ACC112 (cell line): ENCODE data around the gene KLHL14.

ENCODE experiments used
- H2AFZ ChIP-seq: fragments of 200-600 bp; sonication (generic); one replicate; pipeline ENCODE4 v1.6.0; 2017; ENCODE audit warnings: antibody characterized with exemption, low read length; ENCODE audit not compliant: unreplicated experiment
- H3K27ac ChIP-seq: fragments of 200-600 bp; sonication (generic); 2 replicates; pipeline ENCODE4 v1.5.1; 2014; ENCODE audit warnings: low read depth, mild to moderate bottlenecking, antibody characterized with exemption, low read length, moderate library complexity
- H3K27me3 ChIP-seq: fragments of 200-600 bp; sonication (generic); 2 replicates; pipeline ENCODE4 v1.6.1; 2014; ENCODE audit warnings: mild to moderate bottlenecking, antibody characterized with exemption, low read length, moderate library complexity, mixed read lengths; ENCODE audit not compliant: insufficient read depth
- H3K36me3 ChIP-seq: fragments of 200-600 bp; sonication (generic); 2 replicates; pipeline ENCODE4 v1.6.1; 2016; ENCODE audit warnings: mild to moderate bottlenecking, antibody characterized with exemption, low read length, moderate library complexity, mixed read lengths; ENCODE audit not compliant: insufficient read depth
- H3K4me1 ChIP-seq: fragments of 200-600 bp; sonication (generic); one replicate; pipeline ENCODE4 v1.6.1; 2016; ENCODE audit warnings: low read length, mixed read lengths; ENCODE audit not compliant: insufficient read depth, unreplicated experiment, control insufficient read depth
- H3K4me3 ChIP-seq: fragments of 200-600 bp; sonication (generic); 2 replicates; pipeline ENCODE4 v1.5.1; 2014; ENCODE audit warnings: mild to moderate bottlenecking, low read depth, low read length
- H3K79me2 ChIP-seq: fragments of 200-600 bp; sonication (generic); one replicate; pipeline ENCODE4 v1.6.0; 2016; ENCODE audit warnings: low read length; ENCODE audit not compliant: control insufficient read depth, unreplicated experiment, insufficient read depth

KLHL14 gene

GRCh38 chr18:32724071-32724749, 48.6 kb downstream of the KLHL14 start:
- Histone ChIP-seq H2AFZ (no peak overlapping the region), H3K79me2 (no peaks in the 10 kb centered on the region), H3K27ac (no peak overlapping the region), H3K36me3 (no peaks in the 10 kb centered on the region), H3K27me3 (peaks cover 36% of the 10 kb centered on the region), H3K4me1 (no peaks in the 10 kb centered on the region), H3K4me3 (no peak overlapping the region)

- H3K27me3 ChIP-seq: peaks cover 48% of the 10 kb centered on the region
- H3K4me3 ChIP-seq: no peak overlapping the region
- no peaks in the 10 kb centered on the region for H3K4me1 ChIP-seq
- no peak overlapping the region for H3K27ac ChIP-seq
- no peaks in the 10 kb centered on the region for H3K36me3 ChIP-seq
- no peaks in the 10 kb centered on the region for H3K79me2 ChIP-seq
- H2AFZ ChIP-seq: no peak overlapping the region
Observed at GRCh38 chr18:32722279-32722678, 50.5 kb downstream of the KLHL14 start.

- Histone ChIP-seq H3K27me3 (peaks cover 39% of the 10 kb centered on the region), H3K79me2 (no peaks in the 10 kb centered on the region), H3K4me1 (no peaks in the 10 kb centered on the region), H3K36me3 (no peaks in the 10 kb centered on the region), H2AFZ (no peak overlapping the region), H3K4me3 (no peak overlapping the region), H3K27ac (no peak overlapping the region)
Observed at GRCh38 chr18:32717126-32717525, 55.7 kb downstream of the KLHL14 start.

GRCh38 chr18:32714571-32715148, 58.2 kb downstream of the KLHL14 start:
- Histone ChIP-seq H3K4me1 (no peaks in the 10 kb centered on the region), H3K79me2 (no peaks in the 10 kb centered on the region), H3K4me3 (no peak overlapping the region), H2AFZ (no peak overlapping the region), H3K36me3 (no peaks in the 10 kb centered on the region), H3K27me3 (peaks cover 29% of the 10 kb centered on the region), H3K27ac (no peak overlapping the region)

- Histone ChIP-seq H3K27me3 (peaks cover 26% of the 10 kb centered on the region), H3K4me1 (no peaks in the 10 kb centered on the region), H3K27ac (no peak overlapping the region), H3K36me3 (no peaks in the 10 kb centered on the region), H3K79me2 (no peaks in the 10 kb centered on the region), H2AFZ (no peak overlapping the region), H3K4me3 (no peak overlapping the region)
Observed at GRCh38 chr18:32712860-32713259, 60.0 kb downstream of the KLHL14 start.

GRCh38 chr18:32711862-32712261, 61.0 kb downstream of the KLHL14 start:
- H3K27ac ChIP-seq: no peak overlapping the region

GRCh38 chr18:32707586-32707985, 65.2 kb downstream of the KLHL14 start:
- Histone ChIP-seq H2AFZ (no peak overlapping the region), H3K27ac (no peak overlapping the region), H3K4me1 (no peaks in the 10 kb centered on the region), H3K4me3 (no peak overlapping the region), H3K27me3 (peaks cover 20% of the 10 kb centered on the region), H3K36me3 (no peaks in the 10 kb centered on the region), H3K79me2 (no peaks in the 10 kb centered on the region)

More at GRCh38 chr18:32711862-32712261, 61.0 kb downstream of the KLHL14 start:
- no peaks in the 10 kb centered on the region for H3K79me2 ChIP-seq
- no peak overlapping the region for H2AFZ ChIP-seq
- no peaks in the 10 kb centered on the region for H3K36me3 ChIP-seq
- no peak overlapping the region for H3K4me3 ChIP-seq
- no peaks in the 10 kb centered on the region for H3K4me1 ChIP-seq
- peaks cover 17% of the 10 kb centered on the region for H3K27me3 ChIP-seq

GRCh38 chr18:32707147-32707546, 65.7 kb downstream of the KLHL14 start:
- Histone ChIP-seq H3K4me1 (no peaks in the 10 kb centered on the region), H3K79me2 (no peaks in the 10 kb centered on the region), H3K27me3 (peaks cover 20% of the 10 kb centered on the region), H3K4me3 (no peak overlapping the region), H3K27ac (no peak overlapping the region), H3K36me3 (no peaks in the 10 kb centered on the region), H2AFZ (no peak overlapping the region)

- no peak overlapping the region for H2AFZ ChIP-seq
- no peaks in the 10 kb centered on the region for H3K36me3 ChIP-seq
- H3K79me2 ChIP-seq: no peaks in the 10 kb centered on the region
- peaks cover 11% of the 10 kb centered on the region for H3K27me3 ChIP-seq
- no peaks in the 10 kb centered on the region for H3K4me1 ChIP-seq
- H3K27ac ChIP-seq: no peak overlapping the region
- no peak overlapping the region for H3K4me3 ChIP-seq
Observed at GRCh38 chr18:32701313-32701712, 71.5 kb downstream of the KLHL14 start.

- Histone ChIP-seq H2AFZ (no peak overlapping the region), H3K4me3 (no peak overlapping the region), H3K4me1 (no peaks in the 10 kb centered on the region), H3K79me2 (no peaks in the 10 kb centered on the region), H3K27ac (no peak overlapping the region), H3K27me3 (peaks cover 14% of the 10 kb centered on the region), H3K36me3 (no peaks in the 10 kb centered on the region)
Observed at GRCh38 chr18:32698153-32698552, 74.7 kb downstream of the KLHL14 start.

GRCh38 chr18:32696376-32696775, 76.4 kb downstream of the KLHL14 start:
- no peak overlapping the region for H3K27ac ChIP-seq
- no peaks in the 10 kb centered on the region for H3K36me3 ChIP-seq
- H3K4me3 ChIP-seq: no peak overlapping the region
- H2AFZ ChIP-seq: no peak overlapping the region
- H3K79me2 ChIP-seq: no peaks in the 10 kb centered on the region
- peaks cover 15% of the 10 kb centered on the region; the same call in 1 of the 2 replicates for H3K27me3 ChIP-seq
- no peaks in the 10 kb centered on the region for H3K4me1 ChIP-seq
